GM12878 (cell line): ENCODE data around the gene VANGL2. TPM values are rescaled to one million over a fixed set of nuclear protein-coding genes. Genes with fewer than 3 reads are reported as not detected.

Source experiments
- ATAC-seq: fragments of 200-7000 bp; cut with Tn5 transposase; 3 replicates; pipeline ENCODE4 v1.9.1; 2020; ENCODE audit warnings: mild to moderate bottlenecking, moderate library complexity
- BruUV-seq: library from RNA; stranded (reverse); fragments of 400-500 nt; replicated peaks from 2 replicates; lab custom pipeline; 2021; lab: Mats Ljungman, UMichigan
- CTCF ChIA-PET: fragments of 300-600 bp; sonication (Branson Sonifier 250); formaldehyde crosslinking; extraction: SDS; loops from one replicate; lab custom pipeline; 2021; ENCODE audit warnings: inconsistent platforms; lab: Yijun Ruan, JAX
- POLR2A ChIA-PET: fragments of 350-600 bp; formaldehyde crosslinking; extraction: SDS; loops from one replicate; lab custom pipeline; 2021; ENCODE audit warnings: inconsistent platforms; lab: Charles Lee
- RAD21 ChIA-PET: fragments of 300-600 bp; sonication (Branson Sonifier 250); formaldehyde crosslinking; loops from one replicate; lab custom pipeline; 2023; ENCODE audit warnings: antibody characterized with exemption; ENCODE audit not compliant: unreplicated experiment; lab: Charles Lee
- SMC1A ChIA-PET: fragments of 300-600 bp; sonication (Branson Sonifier 250); formaldehyde crosslinking; loops from one replicate; lab custom pipeline; 2023; ENCODE audit not compliant: unreplicated experiment, uncharacterized antibody; lab: Charles Lee
- DNase-seq: peaks from one replicate; pipeline ENCODE4 v3.0.0-alpha.2; 2011; ENCODE audit warnings: low read depth, low spot score
- FAIRE-seq: peaks from 3 replicates; lab custom pipeline; 2011; peaks lifted over from hg19 to GRCh38; lab: Jason Lieb, UNC
- H2AFZ ChIP-seq: 2 replicates; pipeline ENCODE4 v1.6.0; 2011; ENCODE audit warnings: low read depth, low read length, control low read depth; ENCODE audit not compliant: control insufficient read depth
- H3K27ac ChIP-seq: 2 replicates; pipeline ENCODE4 v1.5.1; 2011; ENCODE audit warnings: control low read depth; ENCODE audit not compliant: control insufficient read depth, insufficient read depth
- H3K27me3 ChIP-seq, 2 experiments: replicated peaks in 1 of 2; 2 replicates each; pipeline versions ENCODE4 v1.6.0 to v1.6.1; 2011; ENCODE audit warnings: low read length in 1 of 2; ENCODE audit not compliant: control insufficient read depth in 2 of 2, insufficient read depth in 2 of 2
- H3K36me3 ChIP-seq, 2 experiments: 2 replicates each; pipeline ENCODE4 v1.5.1; 2011; ENCODE audit warnings: low read length in 1 of 2; ENCODE audit not compliant: control insufficient read depth in 2 of 2, insufficient read depth in 2 of 2
- H3K4me1 ChIP-seq: 2 replicates; pipeline ENCODE4 v1.6.1; 2011; ENCODE audit warnings: mild to moderate bottlenecking, low read length, moderate library complexity, mixed read lengths; ENCODE audit not compliant: control insufficient read depth, insufficient read depth
- H3K4me2 ChIP-seq: 2 replicates; pipeline ENCODE4 v1.6.0; 2011; ENCODE audit warnings: control low read depth; ENCODE audit not compliant: control insufficient read depth, insufficient read depth
- H3K4me3 ChIP-seq: fragments of 200-600 bp; sonication (generic); 2 replicates; pipeline ENCODE4 v1.5.1; 2016
- H3K79me2 ChIP-seq: 2 replicates; pipeline ENCODE4 v1.6.0; 2011; ENCODE audit warnings: low read length; ENCODE audit not compliant: control insufficient read depth, insufficient read depth
- H3K9ac ChIP-seq: 2 replicates; pipeline ENCODE4 v1.8.0; 2011; ENCODE audit warnings: low read length, control low read depth, mixed read lengths; ENCODE audit not compliant: control insufficient read depth, insufficient read depth
- H3K9me3 ChIP-seq: replicated peaks from 3 replicates; pipeline ENCODE4 v1.5.1; 2011; ENCODE audit warnings: mild to moderate bottlenecking, low read length; ENCODE audit not compliant: control insufficient read depth, insufficient read depth
- H4K20me1 ChIP-seq: 2 replicates; pipeline ENCODE4 v1.6.0; 2011; ENCODE audit not compliant: control insufficient read depth, insufficient read depth
- HDGF ChIP-seq: fragments of 450-650 bp; IDR thresholded peaks from 2 replicates; pipeline ENCODE4 v1.6.1; 2016; ENCODE audit warnings: antibody characterized with exemption
- RAD51 ChIP-seq: fragments of 450-650 bp; IDR thresholded peaks from 2 replicates; pipeline ENCODE4 v1.6.1; 2016; ENCODE audit warnings: moderate library complexity, mild to moderate bottlenecking, inconsistent platforms
- WRNIP1 ChIP-seq: IDR thresholded peaks from 2 replicates; pipeline ENCODE4 v1.6.1; 2011; ENCODE audit warnings: low read depth, low read length, improper control_type of control experiment, borderline replicate concordance
- WGBS: methylation state at CpG from one replicate; pipeline ENCODE4 v1.1.6; 2016; ENCODE audit warnings: low lambda C conversion rate; ENCODE audit not compliant: insufficient replicate concordance, insufficient coverage; ENCODE audit errors: missing lambda C conversion rate; 5-methylcytosine and 5-hydroxymethylcytosine counted together
- in situ Hi-C: fragments of 300-500 bp; cut with MboI; formaldehyde crosslinking; loops from 9 replicates; pipeline ENCODE4 v1.14.3; 2018; ENCODE audit warnings: mixed read lengths
- intact Hi-C: fragments of 100-400 bp; cut with micrococcal nuclease; formaldehyde crosslinking; loops from one replicate; pipeline ENCODE4 v1.14.2; 2022; ENCODE audit not compliant: unreplicated experiment
- polyA plus RNA-seq, 11 experiments: library from polyadenylated mRNA; depleted of rRNA in 4 of 11; unstranded in 6 of 11; stranded (reverse) in 5 of 11; fragments of >200 nt; fragmentation: Nextera tagmentation in 4 of 11; fragmentation: Illumina TruSeq in 1 of 11; extraction: Ambion mirVana in 4 of 11; extraction: Trizol in 1 of 11; gene quantifications; 1 replicate in 1 of 11; 2 replicates in 10 of 11; pipeline versions ENCODE4 v1.2.1 to v1.2.3, GENCODE V29; 2011 to 2016; ENCODE audit warnings: inconsistent platforms in 2 of 11, missing spikeins in 2 of 11, low read depth in 1 of 11
- total RNA-seq, 4 experiments: library from RNA; depleted of rRNA in 3 of 4; stranded (reverse); fragments of >200 nt in 3 of 4; fragmentation: Illumina TruSeq in 1 of 4; extraction: Trizol in 1 of 4; gene quantifications; 2 replicates each; pipeline versions ENCODE4 v1.2.1 to v1.2.3, GENCODE V29; 2013 to 2021
- TF ChIP-seq, protein P1 (sequence below): fragments of 150-350 bp; IDR thresholded peaks from 2 replicates; pipeline ENCODE4 v1.6.1; 2016; ENCODE audit warnings: low read depth, low read length
- TF ChIP-seq, protein P2 (sequence below): fragments of 450-650 bp; conservative IDR thresholded peaks from 2 replicates; pipeline ENCODE4 v1.6.1; 2017; ENCODE audit warnings: mild to moderate bottlenecking, moderate library complexity
- TF ChIP-seq, protein P3 (sequence below): fragments of 450-650 bp; IDR thresholded peaks from 2 replicates; pipeline ENCODE4 v1.6.1; 2017; ENCODE audit warnings: antibody characterized with exemption, mild to moderate bottlenecking, moderate library complexity

Gene VANGL2
- total and polyA plus RNA-seq, 10 of the 15 experiments (the other 5 are each of a cell fraction or from before 2014, with no cell fraction given), result 0.10 to 5.0 (median 0.27) TPM

DNA sequence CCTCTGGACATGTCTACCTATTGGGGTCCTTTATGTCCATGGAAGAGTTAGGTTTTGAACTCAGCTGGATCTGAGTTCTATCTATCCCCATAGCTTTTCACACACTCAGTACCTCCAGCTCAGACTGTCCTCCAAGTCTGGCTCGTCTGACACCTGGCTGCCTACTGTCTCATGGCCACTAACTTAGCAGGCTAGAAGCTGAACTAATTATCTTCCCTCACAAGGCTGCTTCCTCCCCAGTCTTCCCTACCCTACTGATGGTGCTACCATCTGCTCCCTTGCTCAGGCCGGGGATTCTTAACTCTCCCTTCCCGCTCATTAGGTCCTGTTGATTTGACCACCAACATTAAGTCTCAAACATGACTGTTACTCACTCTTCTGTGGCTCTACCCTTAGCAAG lies 13.4 kb downstream of the VANGL2 start (continued):
- TF ChIP-seq, protein P1, sequence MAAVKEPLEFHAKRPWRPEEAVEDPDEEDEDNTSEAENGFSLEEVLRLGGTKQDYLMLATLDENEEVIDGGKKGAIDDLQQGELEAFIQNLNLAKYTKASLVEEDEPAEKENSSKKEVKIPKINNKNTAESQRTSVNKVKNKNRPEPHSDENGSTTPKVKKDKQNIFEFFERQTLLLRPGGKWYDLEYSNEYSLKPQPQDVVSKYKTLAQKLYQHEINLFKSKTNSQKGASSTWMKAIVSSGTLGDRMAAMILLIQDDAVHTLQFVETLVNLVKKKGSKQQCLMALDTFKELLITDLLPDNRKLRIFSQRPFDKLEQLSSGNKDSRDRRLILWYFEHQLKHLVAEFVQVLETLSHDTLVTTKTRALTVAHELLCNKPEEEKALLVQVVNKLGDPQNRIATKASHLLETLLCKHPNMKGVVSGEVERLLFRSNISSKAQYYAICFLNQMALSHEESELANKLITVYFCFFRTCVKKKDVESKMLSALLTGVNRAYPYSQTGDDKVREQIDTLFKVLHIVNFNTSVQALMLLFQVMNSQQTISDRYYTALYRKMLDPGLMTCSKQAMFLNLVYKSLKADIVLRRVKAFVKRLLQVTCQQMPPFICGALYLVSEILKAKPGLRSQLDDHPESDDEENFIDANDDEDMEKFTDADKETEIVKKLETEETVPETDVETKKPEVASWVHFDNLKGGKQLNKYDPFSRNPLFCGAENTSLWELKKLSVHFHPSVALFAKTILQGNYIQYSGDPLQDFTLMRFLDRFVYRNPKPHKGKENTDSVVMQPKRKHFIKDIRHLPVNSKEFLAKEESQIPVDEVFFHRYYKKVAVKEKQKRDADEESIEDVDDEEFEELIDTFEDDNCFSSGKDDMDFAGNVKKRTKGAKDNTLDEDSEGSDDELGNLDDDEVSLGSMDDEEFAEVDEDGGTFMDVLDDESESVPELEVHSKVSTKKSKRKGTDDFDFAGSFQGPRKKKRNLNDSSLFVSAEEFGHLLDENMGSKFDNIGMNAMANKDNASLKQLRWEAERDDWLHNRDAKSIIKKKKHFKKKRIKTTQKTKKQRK, result no peak
- TF ChIP-seq, protein P2, sequence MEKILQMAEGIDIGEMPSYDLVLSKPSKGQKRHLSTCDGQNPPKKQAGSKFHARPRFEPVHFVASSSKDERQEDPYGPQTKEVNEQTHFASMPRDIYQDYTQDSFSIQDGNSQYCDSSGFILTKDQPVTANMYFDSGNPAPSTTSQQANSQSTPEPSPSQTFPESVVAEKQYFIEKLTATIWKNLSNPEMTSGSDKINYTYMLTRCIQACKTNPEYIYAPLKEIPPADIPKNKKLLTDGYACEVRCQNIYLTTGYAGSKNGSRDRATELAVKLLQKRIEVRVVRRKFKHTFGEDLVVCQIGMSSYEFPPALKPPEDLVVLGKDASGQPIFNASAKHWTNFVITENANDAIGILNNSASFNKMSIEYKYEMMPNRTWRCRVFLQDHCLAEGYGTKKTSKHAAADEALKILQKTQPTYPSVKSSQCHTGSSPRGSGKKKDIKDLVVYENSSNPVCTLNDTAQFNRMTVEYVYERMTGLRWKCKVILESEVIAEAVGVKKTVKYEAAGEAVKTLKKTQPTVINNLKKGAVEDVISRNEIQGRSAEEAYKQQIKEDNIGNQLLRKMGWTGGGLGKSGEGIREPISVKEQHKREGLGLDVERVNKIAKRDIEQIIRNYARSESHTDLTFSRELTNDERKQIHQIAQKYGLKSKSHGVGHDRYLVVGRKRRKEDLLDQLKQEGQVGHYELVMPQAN, result no peak

DNA sequence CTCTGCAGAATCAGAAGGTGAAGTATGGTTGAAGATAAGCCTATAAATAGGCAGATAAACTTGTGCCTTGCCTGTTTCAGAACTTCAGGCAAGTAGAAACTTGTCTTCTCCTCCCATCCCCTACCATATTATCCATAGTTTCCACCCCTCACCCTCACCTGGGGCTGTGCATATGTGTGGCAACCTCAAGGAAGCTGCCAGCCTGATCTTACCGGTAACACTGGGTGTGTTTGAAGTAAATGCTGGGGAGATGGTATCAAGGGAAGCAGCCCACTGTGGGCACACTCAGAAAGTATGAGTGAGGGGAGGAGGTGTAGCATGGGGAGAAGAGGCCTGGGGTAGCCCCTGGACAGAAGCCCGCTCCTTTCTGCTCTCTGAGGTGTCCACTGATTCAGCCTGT lies 14.5 kb downstream of the VANGL2 start:
- no peaks in the 10 kb centered on the region for H3K79me2 ChIP-seq
- H3K36me3 ChIP-seq, result no peaks in the 10 kb centered on the region
- no peak overlapping the region for H3K27ac ChIP-seq
- CTCF ChIA-PET, result no interaction called here
- in situ Hi-C loops (loop anchor here (25.0 kb wide), 1 partner anchor 547 kb away; the partner anchor contains the start of gene ITLN2), intact Hi-C loops (no loop called here)
- FAIRE-seq, result no peak
- H3K4me1 ChIP-seq, result no peaks in the 10 kb centered on the region
- SMC1A ChIA-PET, result no interaction called here
- H3K4me3 ChIP-seq, result no peak overlapping the region
- WGBS, result 50% methylated on average over 2 of the region's 2 CpGs
- no TSS peak for BruUV-seq
- no peak for ATAC-seq
- no peak for TF ChIP-seq HDGF
- no peak for TF ChIP-seq WRNIP1
- TF ChIP-seq RAD51, result no peak
- TF ChIP-seq, protein P3, sequence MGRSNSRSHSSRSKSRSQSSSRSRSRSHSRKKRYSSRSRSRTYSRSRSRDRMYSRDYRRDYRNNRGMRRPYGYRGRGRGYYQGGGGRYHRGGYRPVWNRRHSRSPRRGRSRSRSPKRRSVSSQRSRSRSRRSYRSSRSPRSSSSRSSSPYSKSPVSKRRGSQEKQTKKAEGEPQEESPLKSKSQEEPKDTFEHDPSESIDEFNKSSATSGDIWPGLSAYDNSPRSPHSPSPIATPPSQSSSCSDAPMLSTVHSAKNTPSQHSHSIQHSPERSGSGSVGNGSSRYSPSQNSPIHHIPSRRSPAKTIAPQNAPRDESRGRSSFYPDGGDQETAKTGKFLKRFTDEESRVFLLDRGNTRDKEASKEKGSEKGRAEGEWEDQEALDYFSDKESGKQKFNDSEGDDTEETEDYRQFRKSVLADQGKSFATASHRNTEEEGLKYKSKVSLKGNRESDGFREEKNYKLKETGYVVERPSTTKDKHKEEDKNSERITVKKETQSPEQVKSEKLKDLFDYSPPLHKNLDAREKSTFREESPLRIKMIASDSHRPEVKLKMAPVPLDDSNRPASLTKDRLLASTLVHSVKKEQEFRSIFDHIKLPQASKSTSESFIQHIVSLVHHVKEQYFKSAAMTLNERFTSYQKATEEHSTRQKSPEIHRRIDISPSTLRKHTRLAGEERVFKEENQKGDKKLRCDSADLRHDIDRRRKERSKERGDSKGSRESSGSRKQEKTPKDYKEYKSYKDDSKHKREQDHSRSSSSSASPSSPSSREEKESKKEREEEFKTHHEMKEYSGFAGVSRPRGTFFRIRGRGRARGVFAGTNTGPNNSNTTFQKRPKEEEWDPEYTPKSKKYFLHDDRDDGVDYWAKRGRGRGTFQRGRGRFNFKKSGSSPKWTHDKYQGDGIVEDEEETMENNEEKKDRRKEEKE, result no peak
- H3K9ac ChIP-seq, result no peak overlapping the region
- H4K20me1 ChIP-seq, result no peaks in the 10 kb centered on the region
- H3K27me3 ChIP-seq, result no peaks in the 10 kb centered on the region; a peak in 1 of 4 replicates
- RAD21 ChIA-PET, result no interaction called here
- H3K4me2 ChIP-seq, result no peak overlapping the region
- H3K9me3 ChIP-seq, result no peaks in the 10 kb centered on the region
- H2AFZ ChIP-seq, result no peak overlapping the region
- DNase-seq, result no peak
- POLR2A ChIA-PET, result no interaction called here
